Heart right ventricle (tissue), 16 donors: ENCODE measurements around the gene LRFN3. TPM values are rescaled to one million over a fixed set of nuclear protein-coding genes. Genes with fewer than 3 reads are reported as not detected.
A peak's percentile ranks its signal among the peaks of the same experiment; 100 is the strongest.

Experiments
- ATAC-seq, 8 donors: fragments of 200-7000 bp; cut with Tn5 transposase; one replicate each; pipeline ENCODE4 v1.9.1; 2020; ENCODE audit warnings: mild to moderate bottlenecking in 8 of 8, moderate library complexity in 8 of 8, moderate number of reproducible peaks in 1 of 8
- DNase-seq, 2 donors: peaks; one replicate each; pipeline ENCODE4 v3.0.0-alpha.2; 2020
- H3K27ac ChIP-seq, 10 donors: fragments of 200-600 bp; sonication (generic) in 2 of 10; one replicate each; pipeline versions ENCODE4 v1.5.0 to v1.8.0; 2020 to 2022; ENCODE audit warnings: mild to moderate bottlenecking in 3 of 10
- H3K27me3 ChIP-seq, 7 donors: fragments of 200-600 bp; one replicate each; pipeline ENCODE4 v1.8.0; 2021 to 2022; ENCODE audit warnings: mild to moderate bottlenecking in 2 of 7
- H3K36me3 ChIP-seq, 9 donors: fragments of 200-600 bp; sonication (generic) in 1 of 9; one replicate each; pipeline versions ENCODE4 v1.5.0 to v1.8.0; 2020 to 2022; ENCODE audit warnings: mild to moderate bottlenecking in 2 of 9
- H3K4me1 ChIP-seq, 9 donors: fragments of 200-600 bp; sonication (generic) in 1 of 9; one replicate each; pipeline versions ENCODE4 v1.5.0 to v1.8.0; 2020 to 2022; ENCODE audit warnings: mild to moderate bottlenecking in 4 of 9
- H3K4me3 ChIP-seq, 10 donors: fragments of 200-600 bp; sonication (generic) in 2 of 10; one replicate each; pipeline versions ENCODE4 v1.5.0 to v1.8.0; 2020 to 2022; ENCODE audit warnings: mild to moderate bottlenecking in 7 of 10, moderate library complexity in 2 of 10
- H3K9me3 ChIP-seq, 11 donors: fragments of 200-600 bp in 10 of 11; sonication (generic) in 2 of 11; one replicate each; pipeline versions ENCODE4 v1.5.0 to v1.8.0; 2013 to 2022; ENCODE audit warnings: mild to moderate bottlenecking in 2 of 11, control low read depth in 1 of 11, moderate library complexity in 1 of 11
- WGBS, 2 donors: extraction: QIAGEN DNeasy Blood & Tissue Kit; methylation state at CpG; one replicate each; pipeline ENCODE4 v1.1.7; 2013; ENCODE audit warnings: inconsistent platforms in 1 of 2; 5-methylcytosine and 5-hydroxymethylcytosine counted together
- intact Hi-C, 10 donors: fragments of 100-400 bp; cut with DNase I; formaldehyde crosslinking; loops; one replicate each; pipeline versions ENCODE4 v1.11.1 to v1.14.2; 2022
- polyA plus RNA-seq, 2 donors: library from polyadenylated mRNA; stranded (reverse); fragments of 200-250 nt; gene quantifications; one replicate each; pipeline ENCODE4 v1.2.3, GENCODE V29; 2013
- total RNA-seq, 10 donors: library from RNA; stranded (reverse); fragmentation: NEBNext Ultra II Directional in 3 of 10; extraction: Animal tissue kit (Norgen Biotek cat#: 25700) in 3 of 10; gene quantifications; one replicate each; pipeline versions ENCODE4 v1.2.1 to v1.2.4, GENCODE V29; 2021 to 2023
- TF ChIP-seq, protein P1 (sequence below), 9 donors: fragments of 200-600 bp; sonication (generic) in 2 of 9; IDR thresholded peaks; one replicate each; pipeline versions ENCODE4 v1.5.0 to v1.8.0; 2021 to 2022; ENCODE audit warnings: antibody characterized with exemption in 9 of 9, mild to moderate bottlenecking in 5 of 9, moderate library complexity in 1 of 9
- donor health status: Arrhythmogenic right ventricular cardiomyopathy.
- donor health status: ischemic (EF 13 %, LVEDD 7.1; RV severe dilation, severe dysfunction).
- donor health status: healthy with polysubstance abuse.
- donor health status: DM: no; HTN: yes; CAD: no.
- donor health status: DM: no; HTN: no; CAD: no.
- donor health status: ischemic (EF 25% LVEDD 6.9; RV normal size, moderate dysfunction).
- donor health status: ischemic (EF 25% LVEDD 5.7; RV mildly dilated, moderate dysfunction).
- donor health status: healthy.
- donor health status: DM: yes; HTN: yes; CAD: no.
- donor health status: Ischemic cardiomyopathy.
- donor health status: ischemic (EF 35%, LVEDD 5.7; RV mildly dilated, moderate dysfunction).
- donor health status: nonischemic (EF 11% LVEDD 7.7; RV severe dilation, severe dysfunction).
- donor health status: DM: yes; HTN: yes; CAD: no.
- donor health status: PGD.
- donor health status: ischemic (EF 29% LVEDD 5.4; RV normal size, mild dysfunction).
- donor health status: nonischemic (EF 23%, LVEDD 6.1; RV moderate dilation, normal function).

LRFN3 gene
- total and polyA plus RNA-seq, 12 donors, result 3.4 to 9.6 (median 5.8) TPM

GRCh38 chr19:35966771-35967170, 30.6 kb downstream of the LRFN3 start:
- TF ChIP-seq, protein P1, sequence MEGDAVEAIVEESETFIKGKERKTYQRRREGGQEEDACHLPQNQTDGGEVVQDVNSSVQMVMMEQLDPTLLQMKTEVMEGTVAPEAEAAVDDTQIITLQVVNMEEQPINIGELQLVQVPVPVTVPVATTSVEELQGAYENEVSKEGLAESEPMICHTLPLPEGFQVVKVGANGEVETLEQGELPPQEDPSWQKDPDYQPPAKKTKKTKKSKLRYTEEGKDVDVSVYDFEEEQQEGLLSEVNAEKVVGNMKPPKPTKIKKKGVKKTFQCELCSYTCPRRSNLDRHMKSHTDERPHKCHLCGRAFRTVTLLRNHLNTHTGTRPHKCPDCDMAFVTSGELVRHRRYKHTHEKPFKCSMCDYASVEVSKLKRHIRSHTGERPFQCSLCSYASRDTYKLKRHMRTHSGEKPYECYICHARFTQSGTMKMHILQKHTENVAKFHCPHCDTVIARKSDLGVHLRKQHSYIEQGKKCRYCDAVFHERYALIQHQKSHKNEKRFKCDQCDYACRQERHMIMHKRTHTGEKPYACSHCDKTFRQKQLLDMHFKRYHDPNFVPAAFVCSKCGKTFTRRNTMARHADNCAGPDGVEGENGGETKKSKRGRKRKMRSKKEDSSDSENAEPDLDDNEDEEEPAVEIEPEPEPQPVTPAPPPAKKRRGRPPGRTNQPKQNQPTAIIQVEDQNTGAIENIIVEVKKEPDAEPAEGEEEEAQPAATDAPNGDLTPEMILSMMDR (IDR thresholded peaks at IDR 0.05), result no peak
- 75 to 81% methylated on average over 3 of the region's 3 CpGs for WGBS, 2 donors
- H3K27ac ChIP-seq, result no peak overlapping the region

DNA sequence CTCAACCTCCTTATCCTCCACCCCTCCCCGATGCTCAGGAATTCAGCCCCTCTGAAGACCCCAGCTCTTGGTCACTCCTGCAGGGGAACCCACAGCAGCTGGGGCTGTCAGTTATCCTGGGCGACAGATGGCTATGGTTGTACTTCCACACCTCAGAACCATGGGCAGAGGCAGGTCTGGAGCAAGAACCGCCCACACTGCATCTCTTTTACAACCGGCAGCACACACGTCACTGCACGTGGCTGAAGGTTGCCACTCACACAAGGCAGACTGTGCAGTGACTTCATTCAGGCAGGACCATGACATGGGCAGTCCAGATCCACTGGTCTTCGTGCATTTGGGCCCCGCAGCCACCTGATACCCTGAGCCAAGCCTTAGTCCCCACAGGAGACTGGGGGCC, 37.3 kb downstream of the LRFN3 start:
- Histone ChIP-seq H3K36me3 (no peaks in the 10 kb centered on the region), H3K27ac (no peak overlapping the region), H3K27me3 (peaks cover 0 to 44% (median 6%) of the 10 kb centered on the region in 7 donors), H3K9me3 (no peaks in the 10 kb centered on the region), H3K4me1 (no peaks in the 10 kb centered on the region), H3K4me3 (no peak overlapping the region)
- no peak for DNase-seq
- ATAC-seq, result no peak
- WGBS, 2 donors, result 32 to 37% methylated on average over 8 of the region's 8 CpGs
- intact Hi-C loops, result no loop called here
- TF ChIP-seq, protein P1 (IDR thresholded peaks at IDR 0.05), result no peak

More at GRCh38 chr19:35966771-35967170, 30.6 kb downstream of the LRFN3 start:
- Histone ChIP-seq H3K4me1 (no peaks in the 10 kb centered on the region), H3K4me3 (no peak overlapping the region), H3K36me3 (no peaks in the 10 kb centered on the region), H3K9me3 (no peaks in the 10 kb centered on the region), H3K27me3 (peaks cover 0 to 25% (median 22%) of the 10 kb centered on the region in 7 donors)
- ATAC-seq (no peak), DNase-seq (no peak)
- intact Hi-C loops, result no loop called here

- Histone ChIP-seq H3K4me1 (no peaks in the 10 kb centered on the region), H3K27ac (no peak overlapping the region), H3K27me3 (peaks cover 0 to 59% (median 21%) of the 10 kb centered on the region in 7 donors), H3K9me3 (no peaks in the 10 kb centered on the region), H3K36me3 (no peaks in the 10 kb centered on the region), H3K4me3 (no peak overlapping the region)
- intact Hi-C loops, result no loop called here
- ATAC-seq, result no peak
- WGBS, 2 donors, result 33 to 36% methylated on average over 5 of the region's 5 CpGs
- TF ChIP-seq, protein P1 (IDR thresholded peaks at IDR 0.05), result no peak
- DNase-seq, result no peak
Observed at GRCh38 chr19:35975608-35976214, 39.5 kb downstream of the LRFN3 start.

- ATAC-seq (no peak), DNase-seq (no peak)
- 49% methylated on average over 14 of the region's 14 CpGs for WGBS, 2 donors
- peaks cover 0 to 62% (median 24%) of the 10 kb centered on the region in 7 donors for H3K27me3 ChIP-seq
- no peak overlapping the region for H3K27ac ChIP-seq
- no peaks in the 10 kb centered on the region for H3K9me3 ChIP-seq
- TF ChIP-seq, protein P1 (IDR thresholded peaks at IDR 0.05), result peak in 1 of 9 donors; percentile 13
- no peak overlapping the region for H3K4me3 ChIP-seq
- no peaks in the 10 kb centered on the region for H3K36me3 ChIP-seq
- no peaks in the 10 kb centered on the region for H3K4me1 ChIP-seq
- intact Hi-C loops, result no loop called here
Observed at GRCh38 chr19:35977446-35978222, 41.5 kb downstream of the LRFN3 start.
